ENCODE data around the gene FPGS.
"Not testable (repeated sequence)": the region's sequence is repeated elsewhere in the genome, so short reads cannot be mapped to it uniquely, and the experiment has no call there.

Gene FPGS

DNA sequence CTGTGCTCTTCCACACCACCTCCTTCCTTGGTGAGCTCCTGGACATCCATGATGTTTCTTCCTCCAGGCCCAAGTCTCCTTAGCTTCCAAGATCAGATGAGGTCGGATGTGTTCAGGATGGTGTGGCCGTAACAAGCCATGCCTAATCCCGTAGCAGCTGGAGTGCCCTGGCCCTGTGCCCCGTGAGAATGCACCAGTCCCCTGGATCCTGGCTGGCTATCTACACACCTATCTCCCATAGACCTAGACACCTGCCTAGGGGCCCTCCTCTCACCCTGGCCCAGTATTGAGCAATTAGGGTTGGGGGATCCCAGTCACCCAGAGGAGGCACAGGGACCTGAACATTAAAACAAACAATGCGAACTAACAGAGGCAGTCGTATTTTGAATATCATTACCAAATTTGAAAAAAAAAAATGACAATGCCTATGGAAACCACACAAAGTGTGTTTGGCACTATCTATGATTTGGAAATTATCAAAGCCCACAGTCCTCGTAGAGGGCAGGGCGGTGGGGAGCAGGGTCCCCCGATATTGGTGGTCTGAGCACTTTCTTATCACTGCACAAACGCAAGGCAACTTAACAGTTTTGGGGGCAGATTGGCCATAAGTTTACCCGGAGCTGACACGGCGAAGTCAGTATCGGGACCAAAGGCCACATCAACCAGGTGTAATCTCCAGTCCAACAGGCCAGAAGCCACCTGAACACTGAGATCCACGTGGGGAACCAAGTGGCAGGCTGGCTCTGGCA is 38.6 kb downstream of the FPGS start:
- TF ChIP-seq, protein P1, sequence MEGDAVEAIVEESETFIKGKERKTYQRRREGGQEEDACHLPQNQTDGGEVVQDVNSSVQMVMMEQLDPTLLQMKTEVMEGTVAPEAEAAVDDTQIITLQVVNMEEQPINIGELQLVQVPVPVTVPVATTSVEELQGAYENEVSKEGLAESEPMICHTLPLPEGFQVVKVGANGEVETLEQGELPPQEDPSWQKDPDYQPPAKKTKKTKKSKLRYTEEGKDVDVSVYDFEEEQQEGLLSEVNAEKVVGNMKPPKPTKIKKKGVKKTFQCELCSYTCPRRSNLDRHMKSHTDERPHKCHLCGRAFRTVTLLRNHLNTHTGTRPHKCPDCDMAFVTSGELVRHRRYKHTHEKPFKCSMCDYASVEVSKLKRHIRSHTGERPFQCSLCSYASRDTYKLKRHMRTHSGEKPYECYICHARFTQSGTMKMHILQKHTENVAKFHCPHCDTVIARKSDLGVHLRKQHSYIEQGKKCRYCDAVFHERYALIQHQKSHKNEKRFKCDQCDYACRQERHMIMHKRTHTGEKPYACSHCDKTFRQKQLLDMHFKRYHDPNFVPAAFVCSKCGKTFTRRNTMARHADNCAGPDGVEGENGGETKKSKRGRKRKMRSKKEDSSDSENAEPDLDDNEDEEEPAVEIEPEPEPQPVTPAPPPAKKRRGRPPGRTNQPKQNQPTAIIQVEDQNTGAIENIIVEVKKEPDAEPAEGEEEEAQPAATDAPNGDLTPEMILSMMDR (conservative IDR thresholded peaks at IDR 0.05; ENCODE audit: control insufficient read depth, insufficient read depth, low read depth, low read length): no peak
- no peak for DNase-seq (ENCODE audit: low read depth)
- H3K4me3 ChIP-seq (ENCODE audit: control insufficient read depth, low read depth, low read length): no peak overlapping the region

DNA sequence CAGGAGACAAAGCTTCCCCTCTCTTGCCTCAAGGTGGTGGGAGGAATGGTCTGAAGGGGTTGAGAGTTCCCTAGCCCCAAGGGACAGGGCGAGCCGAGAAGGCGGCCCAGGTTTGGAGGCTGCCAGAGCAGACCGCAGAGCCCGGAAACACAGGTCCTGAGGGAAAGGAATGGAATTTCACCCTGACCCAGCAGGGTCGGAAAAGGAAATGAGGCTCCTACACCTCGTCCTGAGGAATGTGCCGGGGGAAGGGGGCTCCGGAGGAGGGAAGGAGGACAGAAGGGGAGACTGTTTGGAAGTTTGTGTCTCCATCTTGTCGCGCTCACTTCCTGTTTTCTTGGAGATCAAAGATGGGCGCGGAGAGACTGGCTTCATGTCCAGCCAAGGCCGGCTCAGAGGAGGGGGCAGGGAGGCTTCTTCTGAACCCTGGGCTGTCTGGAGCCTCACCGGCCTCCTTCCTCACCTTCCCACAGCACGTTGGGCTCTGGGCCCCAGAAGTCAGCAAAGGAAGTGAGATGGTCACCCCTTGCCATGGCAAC is 42.2 kb downstream of the FPGS start:
- TF ChIP-seq, protein P1 (conservative IDR thresholded peaks at IDR 0.05; ENCODE audit: control insufficient read depth, insufficient read depth, low read depth, low read length): no peak
- DNase-seq (ENCODE audit: low read depth): peak; percentile 32
- no peak overlapping the region for H3K4me3 ChIP-seq (ENCODE audit: control insufficient read depth, low read depth, low read length)

DNA sequence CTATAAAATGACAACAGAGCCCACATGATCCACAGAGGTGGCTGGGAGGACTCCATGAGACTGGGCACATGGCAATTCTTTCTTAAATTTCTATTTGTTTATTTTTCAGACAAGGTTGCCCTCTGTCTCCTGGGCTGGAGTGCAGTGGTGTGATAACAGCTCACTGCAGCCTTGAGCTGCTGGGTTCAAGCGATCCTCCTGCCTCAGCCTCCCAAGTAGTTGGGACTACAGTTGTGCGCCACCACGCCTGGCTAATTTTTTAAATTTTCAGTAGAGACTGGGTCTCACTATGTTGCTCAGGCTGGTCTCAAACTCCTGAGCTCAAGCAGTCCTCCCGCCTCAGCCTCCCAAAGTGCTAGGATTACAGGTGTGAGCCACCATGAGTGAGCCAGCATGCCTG is 42.9 kb downstream of the FPGS start:
- DNase-seq (ENCODE audit: low read depth); H3K4me3 ChIP-seq (ENCODE audit: control insufficient read depth, low read depth, low read length): not testable (repeated sequence)

DNA sequence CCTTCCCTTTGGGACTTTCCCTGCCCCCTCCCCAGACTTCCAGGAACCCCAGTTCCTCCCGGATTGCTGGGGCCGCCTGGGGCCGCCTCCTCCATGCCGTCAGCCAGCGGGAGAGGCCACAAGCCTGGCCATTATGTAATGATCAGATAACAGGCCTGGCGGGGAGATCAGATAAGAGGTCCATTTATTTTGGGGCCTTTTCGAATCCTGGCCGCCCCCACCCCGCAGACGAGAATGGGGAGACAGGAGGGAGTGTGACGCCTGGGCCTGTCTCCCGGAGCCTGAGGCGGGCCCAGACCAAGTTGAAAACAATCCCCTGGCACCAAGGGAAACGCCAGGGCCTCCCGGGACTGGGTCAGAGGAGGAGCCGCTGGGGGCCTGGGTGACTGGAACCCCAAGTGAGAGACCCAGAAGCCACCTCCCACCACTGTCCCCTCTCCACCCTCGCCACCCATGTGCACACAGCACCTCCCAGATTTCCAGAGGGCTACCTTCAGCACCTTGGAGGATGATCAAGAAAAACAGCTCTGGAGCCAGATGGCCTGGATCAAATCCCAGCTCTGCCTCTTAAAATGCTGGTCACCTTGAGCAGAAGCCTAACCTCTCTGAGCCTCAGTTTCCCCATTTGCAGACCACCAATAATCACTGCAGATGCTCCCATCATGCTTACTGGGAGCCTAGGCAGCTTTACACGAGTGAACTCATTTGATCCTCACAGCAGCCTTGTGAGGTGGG is 43.9 kb downstream of the FPGS start:
- H3K4me3 ChIP-seq (ENCODE audit: control insufficient read depth, low read depth, low read length): no peak overlapping the region
- no peak for DNase-seq (ENCODE audit: low read depth)
- TF ChIP-seq, protein P1 (conservative IDR thresholded peaks at IDR 0.05; ENCODE audit: control insufficient read depth, insufficient read depth, low read depth, low read length): no peak

DNA sequence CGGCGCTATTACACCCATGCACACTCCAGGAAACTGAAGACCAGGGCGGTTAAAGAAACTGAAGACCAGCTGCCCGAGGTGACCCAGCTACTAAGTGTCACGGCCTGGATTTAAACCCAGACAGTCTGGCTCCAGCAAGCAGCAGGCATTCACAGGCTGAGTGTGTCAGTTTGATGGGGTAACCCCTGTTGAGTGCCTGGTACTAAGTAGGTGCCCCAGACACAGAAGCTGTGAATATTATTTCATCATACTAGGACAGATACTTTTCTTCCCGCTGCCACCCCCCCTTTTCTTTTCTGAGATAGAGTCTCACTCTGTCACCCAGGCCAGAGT is 44.5 kb downstream of the FPGS start:
- TF ChIP-seq, protein P1 (conservative IDR thresholded peaks at IDR 0.05; ENCODE audit: control insufficient read depth, insufficient read depth, low read depth, low read length): no peak
- peak; percentile 26 for DNase-seq (ENCODE audit: low read depth)
- H3K4me3 ChIP-seq (ENCODE audit: control insufficient read depth, low read depth, low read length): no peak overlapping the region

DNA sequence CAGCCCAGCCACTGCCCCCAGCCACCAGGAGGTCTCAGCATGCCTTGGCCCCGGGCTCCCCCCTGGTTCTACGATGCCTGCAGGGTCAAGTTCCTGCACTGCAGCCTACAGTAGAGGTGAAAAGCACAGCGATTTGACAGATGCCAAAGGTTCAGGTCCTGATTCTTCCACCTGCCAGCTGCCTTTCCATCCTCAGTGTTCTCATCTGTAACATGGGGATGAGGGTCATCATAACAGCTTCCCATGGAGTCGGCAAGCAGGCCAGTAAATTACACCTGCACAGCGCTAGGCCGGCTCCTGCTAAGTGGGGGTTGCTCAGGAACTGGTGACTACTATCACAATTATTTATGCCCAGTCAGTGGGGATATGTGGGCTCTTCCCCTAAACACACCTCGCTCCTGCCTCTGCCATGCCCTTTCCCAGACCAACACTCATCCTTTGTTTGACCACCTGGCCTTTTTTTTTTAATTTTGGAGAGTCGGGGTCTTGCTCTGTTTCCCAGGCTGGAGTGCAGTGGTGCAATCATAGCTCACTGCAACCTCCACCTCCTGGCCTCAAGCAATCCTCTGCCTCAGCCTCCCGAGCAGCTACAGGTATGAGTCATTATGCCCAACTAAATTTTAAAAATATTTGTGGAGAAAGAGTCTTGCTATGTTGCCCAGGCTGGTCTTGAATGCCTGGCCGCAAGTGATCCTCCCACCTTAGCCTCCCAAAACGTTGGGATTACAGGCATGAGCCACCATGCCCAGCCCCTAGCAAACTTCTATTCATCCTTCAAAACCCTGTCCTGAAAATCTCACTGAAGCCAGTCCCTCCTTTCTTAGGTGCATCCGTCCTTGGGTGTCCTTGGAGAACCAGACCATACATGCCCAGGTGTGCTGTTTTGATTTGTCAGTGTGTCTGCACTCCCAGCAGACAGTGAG is 45.4 kb downstream of the FPGS start:
- no peak overlapping the region for H3K4me3 ChIP-seq (ENCODE audit: control insufficient read depth, low read depth, low read length)
- TF ChIP-seq, protein P1 (conservative IDR thresholded peaks at IDR 0.05; ENCODE audit: control insufficient read depth, insufficient read depth, low read depth, low read length): no peak
- no peak for DNase-seq (ENCODE audit: low read depth)
